ENCODE results near the gene AJM1. TPM values are rescaled to one million over a fixed set of nuclear protein-coding genes. Genes with fewer than 3 reads are reported as not detected.
"Not testable (repeated sequence)": the region's sequence is repeated elsewhere in the genome, so short reads cannot be mapped to it uniquely, and the experiment has no call there.

The AJM1 gene
- total RNA-seq, 4 donors from 2014 or later, result 1.4 to 2.9 (median 1.6) TPM

- intact Hi-C loops (cut with DNase I; ENCODE audit: low total_unique reads), result no loop called here
- TF ChIP-seq POLR2A (IDR thresholded peaks at IDR 0.05), result no peak
- no peak for TF ChIP-seq CTCF (IDR thresholded peaks at IDR 0.05)
- H3K4me3 ChIP-seq (ENCODE audit: low read depth, poor library complexity, severe bottlenecking), result no peak overlapping the region
- 87 to 90% methylated on average over 6 of the region's 6 CpGs for WGBS, 2 donors
- no peak for DNase-seq (ENCODE audit: low spot score in 2 of 2)
Measured at GRCh38 chr9:136798708-136799078, 43.6 kb upstream of the AJM1 start.

DNA sequence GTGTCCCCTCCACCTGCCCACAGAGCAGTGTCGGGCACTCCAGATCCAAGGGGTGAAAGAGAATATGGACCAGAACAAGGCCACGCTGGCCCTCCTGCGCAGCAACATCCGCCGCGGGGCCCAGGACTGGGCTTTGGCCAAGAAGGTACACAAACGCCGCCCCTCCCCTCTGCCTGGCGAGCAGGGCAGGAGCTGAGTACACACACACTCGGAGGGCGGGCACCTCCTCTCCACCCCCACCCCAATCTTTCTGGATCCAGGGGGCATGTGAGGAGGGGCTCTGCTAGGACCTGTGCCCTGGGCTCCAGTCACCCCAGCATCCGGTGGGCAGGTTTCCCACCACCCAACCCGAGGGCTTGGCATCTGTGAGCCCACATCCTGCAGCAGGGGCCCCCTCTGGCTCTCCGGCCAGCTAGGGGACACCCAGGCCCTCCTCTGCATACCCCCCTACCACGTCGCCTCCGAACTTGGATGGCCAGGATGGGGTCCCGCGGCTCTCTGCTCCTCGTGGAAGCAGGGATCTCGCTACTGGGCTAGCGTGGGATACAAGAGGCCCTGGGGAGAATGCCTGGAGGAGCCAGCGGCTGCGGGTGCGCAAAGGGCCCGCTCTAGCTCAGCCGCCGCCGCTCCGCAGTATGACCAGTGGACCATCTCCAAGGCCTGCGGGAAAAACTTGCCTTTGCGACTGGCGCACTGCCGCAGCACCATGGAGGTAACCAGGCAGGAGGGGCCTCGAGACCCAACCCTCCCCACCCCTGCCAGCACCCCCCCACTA lies 43.0 kb upstream of the AJM1 start:
- TF ChIP-seq POLR2A (IDR thresholded peaks at IDR 0.05), result no peak
- no peak for TF ChIP-seq CTCF (IDR thresholded peaks at IDR 0.05)
- 17 to 26% methylated on average over 24 to 28 of the region's 35 CpGs for WGBS, 2 donors
- DNase-seq (ENCODE audit: low spot score in 2 of 2), result no peak
- intact Hi-C loops (cut with DNase I; ENCODE audit: low total_unique reads), result no loop called here
- H3K4me3 ChIP-seq (ENCODE audit: low read depth, poor library complexity, severe bottlenecking), result no peak overlapping the region

GRCh38 chr9:136799854-136800657 lies 42.2 kb upstream of the AJM1 start:
- intact Hi-C loops (cut with DNase I; ENCODE audit: low total_unique reads), result no loop called here
- TF ChIP-seq CTCF (IDR thresholded peaks at IDR 0.05) (no peak), POLR2A (IDR thresholded peaks at IDR 0.05) (no peak)
- DNase-seq (ENCODE audit: low spot score in 2 of 2), result peak; percentile 71 to 95
- no peak overlapping the region for H3K4me3 ChIP-seq (ENCODE audit: low read depth, poor library complexity, severe bottlenecking)
- 1 to 2% methylated on average over 17 to 47 of the region's 63 CpGs for WGBS, 2 donors

DNA sequence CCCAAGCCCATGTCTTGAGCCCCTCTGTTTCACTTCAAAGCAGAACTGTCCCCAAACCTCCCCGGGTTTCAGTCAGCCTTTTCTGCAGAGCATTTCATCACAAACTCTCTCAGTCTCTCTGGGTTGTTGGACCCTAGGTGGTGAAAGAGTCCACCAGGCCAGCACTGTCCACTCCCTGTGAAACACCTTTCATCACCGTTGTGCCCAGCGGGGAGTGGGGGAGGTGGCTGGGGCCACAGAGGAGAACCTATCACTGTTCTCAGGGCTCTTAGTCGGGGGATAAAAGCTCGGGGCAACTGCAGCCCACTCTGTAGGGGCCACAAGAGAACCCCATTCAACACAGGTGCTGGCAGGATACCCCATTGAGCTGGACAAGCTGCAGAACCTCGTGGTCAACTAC lies 40.0 kb upstream of the AJM1 start:
- intact Hi-C loops (cut with DNase I; ENCODE audit: low total_unique reads), result no loop called here
- H3K4me3 ChIP-seq (ENCODE audit: low read depth, poor library complexity, severe bottlenecking), result no peak overlapping the region
- DNase-seq (ENCODE audit: low spot score in 2 of 2), result no peak
- no peak for TF ChIP-seq POLR2A (IDR thresholded peaks at IDR 0.05)
- no peak for TF ChIP-seq CTCF (IDR thresholded peaks at IDR 0.05)
- WGBS, 2 donors, result 81 to 85% methylated on average over 6 of the region's 6 CpGs

DNA sequence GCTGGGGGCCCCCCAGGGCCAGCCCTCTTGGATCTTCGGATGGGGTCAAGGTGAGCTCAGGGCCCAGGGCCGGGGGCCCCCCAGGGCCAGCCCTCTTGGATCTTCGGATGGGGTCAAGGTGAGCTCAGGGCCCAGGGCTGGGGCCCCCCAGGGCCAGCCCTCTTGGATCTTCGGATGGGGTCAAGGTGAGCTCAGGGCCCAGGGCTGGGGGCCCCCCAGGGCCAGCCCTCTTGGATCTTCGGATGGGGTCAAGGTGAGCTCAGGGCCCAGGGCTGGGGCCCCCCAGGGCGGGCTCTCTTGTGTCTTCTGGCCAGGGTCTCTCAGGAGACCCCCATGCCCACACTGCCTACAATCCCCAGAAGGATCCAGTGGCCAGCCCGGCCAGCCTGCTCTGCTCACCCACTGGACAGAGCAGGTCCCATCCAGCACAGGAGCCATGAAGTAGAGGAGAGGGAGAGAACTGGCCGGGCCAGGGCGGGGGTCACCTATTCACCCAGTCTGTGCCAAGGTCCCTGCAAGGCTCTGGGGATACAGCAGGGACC lies 39.2 kb upstream of the AJM1 start:
- intact Hi-C loops (cut with DNase I; ENCODE audit: low total_unique reads); H3K4me3 ChIP-seq (ENCODE audit: low read depth, poor library complexity, severe bottlenecking); DNase-seq (ENCODE audit: low spot score in 2 of 2): not testable (repeated sequence)
- WGBS, 2 donors, result 94 to 95% methylated on average over 6 to 7 of the region's 9 CpGs
